ENCODE measurements around the gene SECTM1.

Gene SECTM1

DNA sequence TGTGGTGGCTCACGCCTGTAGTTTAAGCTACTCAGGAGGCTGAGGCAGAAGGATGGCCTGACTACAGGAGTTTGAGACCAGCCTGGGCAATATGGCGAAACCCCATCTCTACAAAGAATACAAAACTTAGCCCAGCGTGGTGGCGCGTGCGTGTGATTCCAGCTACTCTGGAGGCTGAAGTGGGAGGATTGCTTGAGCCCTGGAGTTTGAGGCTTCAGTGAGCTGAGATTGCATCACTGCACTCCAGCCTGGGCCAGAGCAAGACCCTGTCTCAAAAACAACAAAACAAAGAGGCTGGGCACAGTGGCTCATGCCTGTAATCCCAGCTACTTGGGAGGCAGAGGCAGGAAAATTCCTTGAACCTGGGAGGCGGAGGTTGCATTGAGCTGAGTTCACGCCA, 53.0 kb downstream of the SECTM1 start:
- DNase-seq (ENCODE audit: low read depth) = no peak

GRCh38 chr17:82278786-82279391, 54.7 kb downstream of the SECTM1 start:
- DNase-seq (ENCODE audit: low read depth) = no peak

DNA sequence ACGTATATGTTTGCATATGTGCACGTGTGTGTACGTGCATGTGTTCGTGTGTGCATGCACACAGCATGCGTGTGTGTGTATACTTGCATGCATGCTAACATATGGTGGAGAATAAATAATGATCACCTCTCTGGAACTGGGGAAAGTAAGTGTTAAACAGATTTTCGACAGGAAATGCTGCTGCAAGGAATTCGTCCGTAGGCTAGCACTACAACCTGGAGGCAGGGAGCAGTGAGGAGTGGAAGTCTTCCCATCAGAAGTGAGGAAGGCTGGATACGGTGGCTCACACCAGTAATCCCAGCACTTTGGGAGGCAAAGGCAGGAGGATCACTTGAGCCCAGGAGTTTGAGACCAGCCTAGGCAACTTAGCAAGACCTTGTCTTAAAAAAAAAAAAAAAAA, 55.3 kb downstream of the SECTM1 start:
- DNase-seq (ENCODE audit: low read depth) = no peak

DNA sequence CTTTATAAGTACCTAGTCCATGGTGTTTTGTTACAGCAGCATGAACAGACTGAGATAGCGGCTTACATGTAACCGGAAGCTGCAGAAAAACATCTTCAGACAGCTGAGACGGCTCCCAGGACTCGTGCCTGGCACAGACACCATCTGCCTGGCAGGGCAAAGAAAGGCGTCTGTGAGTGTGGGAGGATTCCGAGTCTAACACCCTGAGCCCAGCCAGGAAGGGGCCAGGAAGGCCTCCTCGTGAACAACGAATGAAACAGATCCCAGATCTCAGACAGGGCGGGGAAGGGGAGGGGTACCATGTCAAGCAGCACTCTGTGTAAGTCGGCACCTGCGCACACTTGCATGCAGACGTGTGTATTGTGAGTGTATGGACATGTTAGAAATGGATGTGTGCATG, 55.7 kb downstream of the SECTM1 start:
- DNase-seq (ENCODE audit: low read depth) = no peak

GRCh38 chr17:82276938-82277337, 56.6 kb downstream of the SECTM1 start:
- no peak for DNase-seq (ENCODE audit: low read depth)

DNA sequence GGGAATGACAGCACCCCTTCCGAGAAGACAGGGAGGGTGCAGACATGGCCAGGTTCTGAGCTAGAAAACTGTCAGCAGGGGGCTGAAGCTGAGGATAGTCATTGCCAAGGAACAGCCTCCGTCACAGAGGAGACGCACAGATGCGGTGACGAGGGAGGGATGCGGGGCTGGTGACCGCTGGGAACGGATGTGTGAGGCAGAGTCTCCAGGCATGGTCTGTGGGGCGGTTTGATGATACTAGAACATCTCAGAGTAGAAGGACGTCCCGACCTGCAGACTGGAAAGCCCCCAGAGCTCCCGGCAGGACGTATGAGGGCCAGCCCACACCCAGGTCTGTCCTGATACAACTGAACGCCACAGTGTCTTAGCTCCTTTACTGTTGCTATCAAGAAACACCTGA, 58.2 kb downstream of the SECTM1 start:
- DNase-seq (ENCODE audit: low read depth) = no peak

- DNase-seq (ENCODE audit: low read depth) = no peak
These were observed 59.2 kb downstream of the SECTM1 start for GRCh38 chr17:82274134-82275020.

GRCh38 chr17:82273327-82274133, 60.0 kb downstream of the SECTM1 start, which contains the start of gene CSNK1D:
Gene CSNK1D, minus strand, starts transcription at chr17:82273700. Its CDS starts 319 bp downstream, at chr17:82273381.
- DNase-seq (ENCODE audit: low read depth) = peak; percentile 36

GRCh38 chr17:82272495-82273326, 60.9 kb downstream of the SECTM1 start:
- DNase-seq (ENCODE audit: low read depth) = no peak

GRCh38 chr17:82271401-82271800, 62.2 kb downstream of the SECTM1 start:
- no peak for DNase-seq (ENCODE audit: low read depth)
